ENCODE results near the gene DAB1. TPM values are rescaled to one million over a fixed set of nuclear protein-coding genes. Genes with fewer than 3 reads are reported as not detected.

DAB1 gene
- total RNA-seq, 2 donors from 2014 or later = 8.7 to 13.6 TPM

- DNase-seq = no peak
- peaks cover 18% of the 10 kb centered on the region for H3K27me3 Mint-ChIP-seq
- no peaks in the 10 kb centered on the region for H3K36me3 Mint-ChIP-seq (ENCODE audit: low read depth)
- peaks cover 4% of the 10 kb centered on the region for H3K4me1 Mint-ChIP-seq
- no peak overlapping the region for H3K27ac Mint-ChIP-seq
- ATAC-seq = no peak
- H3K9me3 ChIP-seq (ENCODE audit: control insufficient read depth, low read length, poor library complexity, severe bottlenecking) = no peaks in the 10 kb centered on the region
- H3K4me3 Mint-ChIP-seq = no peak overlapping the region
These were observed 83.4 kb downstream of the DAB1 start for GRCh38 chr1:57340334-57341070.

GRCh38 chr1:57337623-57338022 is 86.2 kb downstream of the DAB1 start:
- H3K36me3 Mint-ChIP-seq (ENCODE audit: low read depth) = no peaks in the 10 kb centered on the region
- H3K9me3 ChIP-seq (ENCODE audit: control insufficient read depth, low read length, poor library complexity, severe bottlenecking) = no peaks in the 10 kb centered on the region
- H3K27ac Mint-ChIP-seq = no peak overlapping the region
- ATAC-seq = no peak
- no peak for DNase-seq
- no peak overlapping the region for H3K4me3 Mint-ChIP-seq
- peaks cover 4% of the 10 kb centered on the region for H3K4me1 Mint-ChIP-seq
- peaks cover 10% of the 10 kb centered on the region for H3K27me3 Mint-ChIP-seq

- Mint-ChIP-seq H3K4me3 (no peak overlapping the region), H3K36me3 (ENCODE audit: low read depth) (no peaks in the 10 kb centered on the region), H3K27ac (no peak overlapping the region), H3K27me3 (peaks cover 5% of the 10 kb centered on the region), H3K4me1 (peaks cover 4% of the 10 kb centered on the region)
- DNase-seq = no peak
- no peak for ATAC-seq
- H3K9me3 ChIP-seq (ENCODE audit: control insufficient read depth, low read length, poor library complexity, severe bottlenecking) = no peaks in the 10 kb centered on the region
These were observed 87.1 kb downstream of the DAB1 start for GRCh38 chr1:57336793-57337192.

GRCh38 chr1:57331620-57332019 is 92.2 kb downstream of the DAB1 start:
- Mint-ChIP-seq H3K27me3 (no peaks in the 10 kb centered on the region), H3K36me3 (ENCODE audit: low read depth) (no peaks in the 10 kb centered on the region), H3K4me1 (peaks cover under 1% of the 10 kb centered on the region), H3K27ac (no peak overlapping the region), H3K4me3 (no peak overlapping the region)
- ATAC-seq (no peak), DNase-seq (no peak)
- H3K9me3 ChIP-seq (ENCODE audit: control insufficient read depth, low read length, poor library complexity, severe bottlenecking) = no peaks in the 10 kb centered on the region

- peaks cover 2% of the 10 kb centered on the region for H3K4me1 Mint-ChIP-seq
- peaks cover 6% of the 10 kb centered on the region for H3K27me3 Mint-ChIP-seq
- H3K4me3 Mint-ChIP-seq = no peak overlapping the region
- no peak overlapping the region for H3K27ac Mint-ChIP-seq
- H3K9me3 ChIP-seq (ENCODE audit: control insufficient read depth, low read length, poor library complexity, severe bottlenecking) = no peaks in the 10 kb centered on the region
- ATAC-seq (no peak), DNase-seq (no peak)
- no peaks in the 10 kb centered on the region for H3K36me3 Mint-ChIP-seq (ENCODE audit: low read depth)
These were observed 93.9 kb downstream of the DAB1 start for GRCh38 chr1:57329937-57330336.

GRCh38 chr1:57329001-57329527 is 94.8 kb downstream of the DAB1 start:
- no peaks in the 10 kb centered on the region for H3K9me3 ChIP-seq (ENCODE audit: control insufficient read depth, low read length, poor library complexity, severe bottlenecking)
- no peak overlapping the region for H3K27ac Mint-ChIP-seq
- H3K27me3 Mint-ChIP-seq = peaks cover 6% of the 10 kb centered on the region
- no peak overlapping the region for H3K4me3 Mint-ChIP-seq
- no peak for DNase-seq
- H3K4me1 Mint-ChIP-seq = peaks cover 6% of the 10 kb centered on the region
- ATAC-seq = no peak
- H3K36me3 Mint-ChIP-seq (ENCODE audit: low read depth) = no peaks in the 10 kb centered on the region

- Mint-ChIP-seq H3K27me3 (peaks cover 6% of the 10 kb centered on the region), H3K36me3 (ENCODE audit: low read depth) (no peaks in the 10 kb centered on the region)
These were observed 95.9 kb downstream of the DAB1 start for GRCh38 chr1:57327946-57328345.

GRCh38 chr1:57327336-57327735 is 96.5 kb downstream of the DAB1 start:
- Mint-ChIP-seq H3K27me3 (peaks cover 6% of the 10 kb centered on the region), H3K36me3 (ENCODE audit: low read depth) (no peaks in the 10 kb centered on the region), H3K27ac (no peak overlapping the region), H3K4me3 (no peak overlapping the region), H3K4me1 (peaks cover 6% of the 10 kb centered on the region)
- ATAC-seq (no peak), DNase-seq (no peak)
- H3K9me3 ChIP-seq (ENCODE audit: control insufficient read depth, low read length, poor library complexity, severe bottlenecking) = no peaks in the 10 kb centered on the region

More at GRCh38 chr1:57327946-57328345, 95.9 kb downstream of the DAB1 start:
- Mint-ChIP-seq H3K27ac (no peak overlapping the region), H3K4me1 (peaks cover 6% of the 10 kb centered on the region), H3K4me3 (no peak overlapping the region)
- no peak for ATAC-seq
- DNase-seq = no peak
- H3K9me3 ChIP-seq (ENCODE audit: control insufficient read depth, low read length, poor library complexity, severe bottlenecking) = no peaks in the 10 kb centered on the region

- H3K9me3 ChIP-seq (ENCODE audit: control insufficient read depth, low read length, poor library complexity, severe bottlenecking) = no peaks in the 10 kb centered on the region
- Mint-ChIP-seq H3K4me3 (no peak overlapping the region), H3K36me3 (ENCODE audit: low read depth) (no peaks in the 10 kb centered on the region), H3K27me3 (peaks cover 6% of the 10 kb centered on the region), H3K27ac (no peak overlapping the region), H3K4me1 (peaks cover 6% of the 10 kb centered on the region)
- no peak for DNase-seq
- ATAC-seq = no peak
These were observed 98.3 kb downstream of the DAB1 start for GRCh38 chr1:57325536-57325935.

- Mint-ChIP-seq H3K4me1 (peaks cover 9% of the 10 kb centered on the region), H3K36me3 (ENCODE audit: low read depth) (no peaks in the 10 kb centered on the region), H3K27ac (no peak overlapping the region), H3K4me3 (no peak overlapping the region), H3K27me3 (peaks cover 6% of the 10 kb centered on the region)
- ATAC-seq (no peak), DNase-seq (no peak)
- no peaks in the 10 kb centered on the region for H3K9me3 ChIP-seq (ENCODE audit: control insufficient read depth, low read length, poor library complexity, severe bottlenecking)
These were observed 98.7 kb downstream of the DAB1 start for GRCh38 chr1:57325117-57325516.

GRCh38 chr1:57324388-57324787 is 99.5 kb downstream of the DAB1 start:
- no peaks in the 10 kb centered on the region for H3K9me3 ChIP-seq (ENCODE audit: control insufficient read depth, low read length, poor library complexity, severe bottlenecking)
- H3K4me3 Mint-ChIP-seq = no peak overlapping the region
- ATAC-seq = no peak
- peaks cover 6% of the 10 kb centered on the region for H3K27me3 Mint-ChIP-seq
- no peaks in the 10 kb centered on the region for H3K36me3 Mint-ChIP-seq (ENCODE audit: low read depth)
- peaks cover 12% of the 10 kb centered on the region for H3K4me1 Mint-ChIP-seq
- H3K27ac Mint-ChIP-seq = no peak overlapping the region
- DNase-seq = no peak

GRCh38 chr1:57321776-57322175 is 102.1 kb downstream of the DAB1 start:
- no peak overlapping the region for H3K4me3 Mint-ChIP-seq
- H3K9me3 ChIP-seq (ENCODE audit: control insufficient read depth, low read length, poor library complexity, severe bottlenecking) = no peaks in the 10 kb centered on the region
- DNase-seq = no peak
- H3K27ac Mint-ChIP-seq = no peak overlapping the region
- peaks cover 16% of the 10 kb centered on the region for H3K4me1 Mint-ChIP-seq
- peaks cover 6% of the 10 kb centered on the region for H3K27me3 Mint-ChIP-seq
- no peak for ATAC-seq
- no peaks in the 10 kb centered on the region for H3K36me3 Mint-ChIP-seq (ENCODE audit: low read depth)

GRCh38 chr1:57319791-57320190 is 104.1 kb downstream of the DAB1 start:
- H3K27me3 Mint-ChIP-seq = no peaks in the 10 kb centered on the region
- H3K9me3 ChIP-seq (ENCODE audit: control insufficient read depth, low read length, poor library complexity, severe bottlenecking) = no peaks in the 10 kb centered on the region
- DNase-seq (no peak), ATAC-seq (no peak)
- no peak overlapping the region for H3K4me3 Mint-ChIP-seq
- no peaks in the 10 kb centered on the region for H3K36me3 Mint-ChIP-seq (ENCODE audit: low read depth)
- H3K27ac Mint-ChIP-seq = no peak overlapping the region
- H3K4me1 Mint-ChIP-seq = peaks cover 13% of the 10 kb centered on the region

GRCh38 chr1:57319165-57319564 is 104.7 kb downstream of the DAB1 start:
- Mint-ChIP-seq H3K4me3 (no peak overlapping the region), H3K36me3 (ENCODE audit: low read depth) (no peaks in the 10 kb centered on the region), H3K27me3 (no peaks in the 10 kb centered on the region), H3K27ac (no peak overlapping the region), H3K4me1 (peaks cover 10% of the 10 kb centered on the region)
- ATAC-seq (peak; percentile 18), DNase-seq (no peak)
- no peaks in the 10 kb centered on the region for H3K9me3 ChIP-seq (ENCODE audit: control insufficient read depth, low read length, poor library complexity, severe bottlenecking)
